Activated naive CD4-positive, alpha-beta T cell treated with Interleukin-2 at 50 U/mL for 16 hours (primary cell): Measurements from ENCODE around the gene OR4D2.
"Not testable (repeated sequence)": the region's sequence is repeated elsewhere in the genome, so short reads cannot be mapped to it uniquely, and the experiment has no call there.

ENCODE experiments used
- DNase-seq: peaks from one replicate; pipeline ENCODE4 v3.0.0-alpha.2; 2020

OR4D2 gene

DNA sequence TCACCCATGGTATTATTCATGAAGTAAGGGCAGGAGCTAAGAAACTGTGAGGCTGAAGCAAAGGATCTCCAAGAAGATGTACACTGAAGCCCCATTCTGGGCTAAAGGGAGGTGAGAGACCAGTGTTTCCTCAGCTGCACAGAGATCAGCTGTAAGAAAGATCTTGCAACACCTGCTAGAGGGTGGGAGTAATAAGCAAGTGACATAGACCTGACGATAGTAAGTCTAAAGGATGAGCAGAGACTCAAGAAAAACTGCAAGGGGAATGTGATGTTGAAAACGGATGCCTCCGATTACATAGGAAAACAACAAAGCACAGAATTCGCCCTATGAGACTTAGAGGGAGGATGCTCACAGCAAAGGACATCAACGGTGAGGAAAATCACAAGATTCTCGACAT, at the start of gene OR4D2:
TSS of gene OR4D2 (plus strand) at position 301 of the 400 bp plus-strand sequence. CDS start 2,674 bp downstream, outside the sequence.
- no peak for DNase-seq

GRCh38 chr17:58117382-58117781, 49.4 kb upstream of the OR4D2 start:
- DNase-seq = no peak

- DNase-seq = no peak
These were observed 47.3 kb upstream of the OR4D2 start for GRCh38 chr17:58119491-58119890.

DNA sequence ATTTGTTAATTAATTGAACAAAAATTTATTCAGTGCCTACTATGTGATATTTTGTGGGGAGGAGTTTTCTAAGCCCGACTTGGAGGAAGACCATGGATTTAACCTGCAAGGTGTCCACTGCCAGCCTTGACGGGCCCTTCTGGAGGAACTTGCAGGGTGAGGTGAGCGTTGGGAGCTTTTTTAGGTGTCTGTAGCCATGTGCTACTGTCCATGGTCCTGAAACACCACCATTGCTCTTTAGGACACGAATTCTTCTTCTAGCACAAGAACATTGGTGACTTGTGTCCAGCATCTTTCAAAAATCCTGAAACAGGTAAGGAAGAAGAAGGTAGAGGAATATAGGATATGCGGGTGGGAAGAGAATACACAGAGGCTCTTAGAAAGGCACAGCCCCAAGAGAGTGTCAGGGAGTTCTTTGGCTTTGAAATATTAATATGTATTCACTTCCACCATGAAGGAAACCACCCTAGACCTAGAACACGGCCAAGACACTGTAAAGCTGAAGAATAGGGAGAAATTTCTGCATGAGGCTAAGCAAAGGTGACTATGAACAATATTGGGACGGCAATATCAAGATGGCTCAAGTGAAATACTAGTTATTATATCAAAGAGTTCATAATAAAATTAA, 46.5 kb upstream of the OR4D2 start:
- DNase-seq = peak; percentile 29

DNA sequence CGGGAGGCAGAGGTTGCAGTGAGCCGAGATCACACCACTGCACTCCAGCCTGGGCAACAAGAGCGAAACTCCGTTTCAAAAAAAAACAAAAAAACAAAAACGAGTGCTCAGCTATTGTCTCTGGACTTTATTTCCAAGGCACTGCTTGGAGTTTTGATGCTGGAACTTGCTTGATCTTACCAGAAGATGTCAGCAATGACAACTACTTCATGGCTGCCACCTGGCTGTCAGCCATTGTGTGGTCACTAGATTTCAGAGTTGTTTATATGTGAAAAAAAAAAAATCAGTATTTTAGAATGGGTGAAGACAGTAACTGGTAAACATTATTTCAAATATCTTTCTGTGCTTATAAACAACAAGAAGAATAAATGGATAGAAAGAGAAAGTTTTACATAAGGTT, 44.9 kb upstream of the OR4D2 start:
- DNase-seq = peak; percentile 14

GRCh38 chr17:58127846-58128245, 38.9 kb upstream of the OR4D2 start:
- no peak for DNase-seq

DNA sequence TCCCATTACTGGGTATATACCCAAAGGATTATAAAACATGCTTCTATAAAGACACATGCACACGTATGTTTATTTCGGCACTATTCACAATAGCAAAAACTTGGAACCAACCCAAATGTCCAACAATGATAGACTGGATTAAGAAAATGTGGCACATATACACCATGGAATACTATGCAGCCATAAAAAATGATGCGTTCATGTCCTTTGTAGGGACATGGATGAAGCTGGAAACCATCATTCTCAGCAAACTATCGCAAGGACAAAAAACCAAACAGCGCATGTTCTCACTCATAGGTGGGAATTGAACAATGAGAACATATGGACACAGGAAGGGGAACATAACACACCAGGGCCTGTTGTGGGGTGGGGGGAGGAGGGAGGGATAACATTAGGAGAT, 34.1 kb upstream of the OR4D2 start:
- DNase-seq = not testable (repeated sequence)

DNA sequence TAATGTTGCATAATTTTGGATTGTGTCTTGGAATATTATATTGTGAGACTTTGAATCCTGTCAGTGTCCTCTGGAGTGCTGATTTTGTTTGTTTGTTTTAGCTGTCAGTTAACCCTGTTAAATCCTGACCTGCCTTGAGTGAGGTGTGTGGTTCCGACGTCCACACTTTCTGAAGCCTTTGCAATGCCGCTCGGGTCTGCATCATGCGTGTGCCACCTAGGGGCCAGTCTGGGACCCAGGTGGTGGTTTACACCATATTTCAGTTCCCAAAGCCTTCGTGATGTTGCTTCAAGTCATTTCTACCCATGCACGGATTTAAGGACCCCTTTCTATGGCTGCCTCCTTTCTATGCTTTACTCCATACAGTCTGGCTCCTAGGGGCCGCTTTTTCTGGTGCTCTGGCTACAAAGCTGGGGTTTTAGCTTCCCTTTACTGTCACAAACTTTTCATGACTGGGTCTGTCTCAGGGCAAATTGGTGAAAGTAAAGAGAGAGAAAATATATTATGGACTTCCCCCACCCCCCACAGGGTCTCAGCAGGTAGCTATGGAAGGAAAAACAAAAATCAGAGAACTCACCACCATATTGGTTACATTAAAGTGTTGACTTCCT, 30.0 kb upstream of the OR4D2 start:
- DNase-seq = no peak

GRCh38 chr17:58141505-58141904, 25.3 kb upstream of the OR4D2 start:
- no peak for DNase-seq

- not testable (repeated sequence) for DNase-seq
These were observed 23.4 kb upstream of the OR4D2 start for GRCh38 chr17:58143335-58143734.

DNA sequence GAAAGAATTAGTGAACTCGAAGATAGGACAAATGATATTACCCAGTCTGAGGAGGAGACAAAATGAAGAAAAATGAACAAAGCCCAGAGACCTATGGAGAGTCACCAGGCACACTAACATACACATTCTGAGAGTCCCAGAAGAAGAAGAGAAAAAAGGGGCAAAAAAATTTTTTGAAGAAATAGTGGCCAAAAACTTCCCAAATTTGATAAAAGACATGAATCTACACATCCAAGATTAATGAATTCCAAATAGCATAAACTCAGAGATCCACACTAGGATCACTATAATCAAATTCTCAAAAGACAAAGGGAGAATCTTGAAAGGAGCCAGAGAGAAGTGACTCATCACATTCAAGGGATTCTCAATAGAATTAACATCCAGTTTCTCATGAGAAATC, 22.0 kb upstream of the OR4D2 start:
- DNase-seq = no peak

DNA sequence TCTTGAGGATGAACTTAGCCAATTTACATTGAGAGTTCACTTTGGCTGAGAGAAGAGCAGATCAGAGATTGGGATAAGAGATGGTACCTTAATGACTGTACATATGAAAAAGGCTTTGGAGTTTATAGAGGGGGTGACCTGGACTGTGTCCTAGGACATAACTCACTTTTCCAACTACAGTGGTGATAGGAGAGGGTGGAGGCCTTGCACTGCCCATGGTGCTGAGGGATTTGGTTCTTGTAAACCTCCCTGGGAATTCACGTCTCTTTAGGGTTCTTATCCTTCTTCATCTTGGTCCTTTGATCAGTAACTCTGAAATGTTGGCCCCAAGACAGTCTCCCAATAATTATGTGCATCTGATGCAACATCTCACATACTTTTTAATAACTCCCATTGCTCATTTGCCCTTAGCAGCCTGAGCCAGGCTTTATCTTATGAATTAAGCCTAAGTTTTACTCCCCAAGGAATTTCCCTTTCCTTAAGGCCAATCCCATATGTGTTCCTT, 18.8 kb upstream of the OR4D2 start, which contains the start of gene OR4D1:
TSS of gene OR4D1 (plus strand) at position 455 of the 505 bp plus-strand sequence. CDS start 6,770 bp downstream, outside the sequence.
- DNase-seq = no peak

- DNase-seq = no peak
These were observed 18.2 kb upstream of the OR4D2 start for GRCh38 chr17:58148609-58149008.

- no peak for DNase-seq
These were observed 16.4 kb upstream of the OR4D2 start for GRCh38 chr17:58150394-58150793.

GRCh38 chr17:58153046-58153445, 13.7 kb upstream of the OR4D2 start:
- peak; percentile 34 for DNase-seq

DNA sequence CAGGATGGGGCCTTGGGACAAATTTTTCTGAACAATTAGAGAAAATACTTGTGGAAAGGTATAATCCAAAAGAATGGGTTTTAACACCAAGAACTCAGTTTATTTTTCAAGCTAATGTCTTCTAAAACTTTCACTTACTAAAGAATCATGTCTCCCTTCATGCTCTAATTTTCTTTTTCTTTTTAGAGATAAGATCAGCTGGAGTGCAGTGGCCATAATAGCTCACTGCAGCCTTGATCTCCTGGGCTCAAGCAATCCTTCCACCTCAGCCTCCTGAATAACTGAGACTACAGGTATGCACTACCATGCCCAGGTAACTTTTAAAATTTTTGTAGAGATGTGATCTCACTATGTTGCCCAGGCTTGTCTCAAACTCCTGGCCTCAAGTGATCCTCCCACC, 13.1 kb upstream of the OR4D2 start:
- no peak for DNase-seq

- DNase-seq = peak; percentile 68
These were observed 9.7 kb upstream of the OR4D2 start for GRCh38 chr17:58156839-58157803.

DNA sequence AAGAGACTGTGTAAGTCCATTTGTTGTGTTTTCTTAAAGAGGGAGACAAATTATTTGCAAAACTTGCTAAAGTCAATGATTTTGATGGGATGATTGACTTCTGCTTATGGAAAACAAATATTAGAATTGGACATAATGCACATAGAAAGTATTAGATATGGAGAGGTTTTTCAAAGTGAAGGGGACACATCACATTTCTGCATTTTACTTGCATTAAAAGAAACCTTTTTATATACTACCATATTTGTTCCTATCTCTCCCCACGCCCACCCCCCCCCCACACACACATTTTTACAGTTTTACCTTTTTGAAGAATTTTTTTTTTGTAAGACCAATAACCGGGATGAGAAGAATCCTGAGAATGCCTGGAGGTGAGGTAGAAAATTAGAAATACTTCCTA, 8.6 kb upstream of the OR4D2 start:
- DNase-seq = no peak

DNA sequence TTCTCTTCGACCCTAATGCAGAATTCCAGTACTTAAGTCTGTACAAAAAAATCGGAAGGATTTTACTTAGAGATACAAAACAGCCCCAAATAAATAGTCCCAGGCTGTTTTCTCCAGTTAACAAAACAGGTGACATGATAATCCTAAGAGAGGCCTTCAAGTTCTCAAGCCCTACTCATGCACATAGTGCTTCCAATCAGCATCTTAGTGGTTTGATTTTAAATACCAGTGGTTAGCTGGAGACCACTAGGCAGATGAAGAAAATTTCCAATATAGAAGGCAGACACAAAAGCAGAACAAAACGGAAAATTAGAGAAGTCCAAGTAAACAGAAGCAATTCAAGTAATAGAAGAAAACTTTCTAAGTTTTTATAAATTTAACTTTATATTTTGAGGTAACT, 5.2 kb upstream of the OR4D2 start:
- DNase-seq = no peak

DNA sequence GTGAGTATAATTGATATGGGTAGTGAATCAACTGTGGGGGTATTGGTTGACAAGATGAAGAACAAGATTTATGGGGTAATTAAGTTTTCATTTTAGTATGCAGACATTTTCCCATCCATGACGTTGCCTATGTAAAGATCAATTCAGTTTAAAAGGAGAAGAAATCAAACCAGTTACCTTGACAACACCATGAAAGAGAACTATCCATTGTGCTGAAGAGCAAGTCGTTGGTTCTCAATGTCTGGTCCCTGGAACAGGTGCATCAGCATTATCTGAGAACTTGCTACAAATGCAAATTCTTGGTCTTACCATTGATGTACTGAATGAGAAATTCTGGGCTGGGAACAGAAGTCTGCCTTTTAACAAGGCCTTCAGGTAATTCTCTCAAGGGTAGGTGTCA, 801 bp upstream of the OR4D2 start:
- no peak for DNase-seq

DNA sequence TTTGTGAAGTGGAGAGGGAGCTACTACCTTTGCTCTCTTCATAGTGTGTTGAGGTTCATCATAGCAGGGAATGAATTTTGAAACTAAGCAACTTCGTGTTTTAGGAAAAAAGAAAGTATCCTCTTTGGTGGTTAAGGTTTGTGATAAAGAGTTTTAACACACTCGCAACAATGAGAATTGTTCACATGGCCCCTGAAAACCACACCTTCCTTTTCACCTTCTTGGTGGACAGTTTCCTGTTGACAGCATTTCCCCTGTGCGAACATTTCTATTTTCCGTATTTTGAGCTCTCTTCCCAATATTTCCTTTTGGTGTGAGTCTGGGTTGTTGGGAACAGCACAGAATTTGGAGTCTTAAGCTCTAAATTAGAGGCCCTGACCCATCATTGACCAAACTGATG, 3.8 kb downstream of the OR4D2 start:
- no peak for DNase-seq

- DNase-seq = peak; percentile 41
These were observed 5.7 kb downstream of the OR4D2 start for GRCh38 chr17:58172369-58173071.

DNA sequence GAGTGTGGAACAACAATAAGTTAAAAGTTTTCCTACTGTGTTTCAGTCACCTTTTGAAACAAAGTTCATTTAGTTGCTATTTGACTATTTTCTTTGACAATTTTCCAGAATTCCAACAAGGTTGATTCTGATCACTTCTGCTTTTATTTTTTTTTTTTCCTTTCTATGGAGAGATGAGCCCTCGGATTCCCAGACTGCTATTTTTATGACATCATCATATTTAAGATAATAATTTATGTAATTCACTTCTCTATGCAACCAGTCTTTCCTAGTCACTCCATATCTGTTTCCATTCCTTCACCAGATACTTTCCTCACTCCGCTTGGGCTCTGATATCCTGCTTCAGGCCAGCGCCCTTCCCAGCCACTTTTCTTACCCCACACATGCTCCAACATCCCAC, 8.1 kb downstream of the OR4D2 start:
- no peak for DNase-seq
